NT2/D1 (cell line): ENCODE data around the gene CD48.

Experiments used
- DNase-seq: peaks from one replicate; pipeline ENCODE4 v3.0.0-alpha.2; 2011; ENCODE audit warnings: low read depth, low spot score
- H3K27me3 ChIP-seq: 2 replicates; pipeline ENCODE4 v1.6.0; 2011; ENCODE audit warnings: mild to moderate bottlenecking; ENCODE audit not compliant: insufficient read length, insufficient read depth
- H3K36me3 ChIP-seq: 2 replicates; pipeline ENCODE4 v1.6.1; 2011; ENCODE audit warnings: mild to moderate bottlenecking, low read length, mixed read lengths; ENCODE audit not compliant: insufficient read depth, insufficient read length
- H3K4me1 ChIP-seq: 2 replicates; pipeline ENCODE4 v1.5.1; 2011; ENCODE audit not compliant: insufficient read depth, insufficient read length
- H3K4me3 ChIP-seq: 2 replicates; pipeline ENCODE4 v1.5.1; 2011; ENCODE audit warnings: low read depth; ENCODE audit not compliant: insufficient read length
- H3K9ac ChIP-seq: 2 replicates; pipeline ENCODE4 v1.6.0; 2011; ENCODE audit warnings: low read depth; ENCODE audit not compliant: insufficient read length
- H3K9me3 ChIP-seq: 2 replicates; pipeline ENCODE4 v1.5.1; 2011; ENCODE audit warnings: mild to moderate bottlenecking, low read length; ENCODE audit not compliant: insufficient read depth
- SUZ12 ChIP-seq: IDR thresholded peaks from 2 replicates; pipeline ENCODE4 v1.6.1; 2011; ENCODE audit not compliant: insufficient read length, insufficient read depth; ENCODE audit errors: extremely low read depth
- YY1 ChIP-seq: IDR thresholded peaks from 2 replicates; pipeline ENCODE4 v1.6.1; 2011; ENCODE audit not compliant: insufficient read length, insufficient read depth
- ZNF274 ChIP-seq: IDR thresholded peaks from 2 replicates; pipeline ENCODE4 v1.6.1; 2011; ENCODE audit warnings: mild to moderate bottlenecking, low read depth, low read length

CD48 gene

GRCh38 chr1:160711276-160711601 lies 383 bp downstream of the CD48 start:
- H3K4me1 ChIP-seq, result no peaks in the 10 kb centered on the region
- H3K4me3 ChIP-seq, result no peak overlapping the region
- no peaks in the 10 kb centered on the region for H3K9me3 ChIP-seq
- no peaks in the 10 kb centered on the region for H3K27me3 ChIP-seq
- H3K36me3 ChIP-seq, result no peaks in the 10 kb centered on the region
- H3K9ac ChIP-seq, result no peak overlapping the region
- no peak for TF ChIP-seq YY1
- no peak for TF ChIP-seq SUZ12
- TF ChIP-seq ZNF274, result no peak
- no peak for DNase-seq

GRCh38 chr1:160710517-160711252 lies 937 bp downstream of the CD48 start:
- Histone ChIP-seq H3K9me3 (no peaks in the 10 kb centered on the region), H3K9ac (no peak overlapping the region), H3K4me1 (no peaks in the 10 kb centered on the region), H3K36me3 (no peaks in the 10 kb centered on the region), H3K4me3 (no peak overlapping the region), H3K27me3 (no peaks in the 10 kb centered on the region)
- no peak for DNase-seq
- TF ChIP-seq YY1, result no peak
- TF ChIP-seq ZNF274, result no peak
- TF ChIP-seq SUZ12, result no peak

- TF ChIP-seq ZNF274 (no peak), YY1 (no peak), SUZ12 (no peak)
- H3K36me3 ChIP-seq, result no peaks in the 10 kb centered on the region
- H3K9me3 ChIP-seq, result no peaks in the 10 kb centered on the region
- H3K9ac ChIP-seq, result no peak overlapping the region
- H3K4me3 ChIP-seq, result no peak overlapping the region
- no peaks in the 10 kb centered on the region for H3K27me3 ChIP-seq
- DNase-seq, result no peak
- H3K4me1 ChIP-seq, result no peaks in the 10 kb centered on the region
Observed at GRCh38 chr1:160709715-160710114, 1.9 kb downstream of the CD48 start.

GRCh38 chr1:160708801-160709200 lies 2.8 kb downstream of the CD48 start:
- Histone ChIP-seq H3K27me3 (no peaks in the 10 kb centered on the region), H3K4me3 (no peak overlapping the region), H3K9me3 (no peaks in the 10 kb centered on the region), H3K9ac (no peak overlapping the region), H3K4me1 (no peaks in the 10 kb centered on the region), H3K36me3 (no peaks in the 10 kb centered on the region)
- no peak for TF ChIP-seq YY1
- no peak for TF ChIP-seq ZNF274
- no peak for TF ChIP-seq SUZ12
- no peak for DNase-seq

- DNase-seq, result no peak
- Histone ChIP-seq H3K9me3 (no peaks in the 10 kb centered on the region), H3K36me3 (no peaks in the 10 kb centered on the region), H3K27me3 (no peaks in the 10 kb centered on the region), H3K4me1 (no peaks in the 10 kb centered on the region), H3K9ac (no peak overlapping the region), H3K4me3 (no peak overlapping the region)
- TF ChIP-seq ZNF274 (no peak), SUZ12 (no peak), YY1 (no peak)
Observed at GRCh38 chr1:160708118-160708517, 3.5 kb downstream of the CD48 start.

GRCh38 chr1:160707236-160708064 lies 4.2 kb downstream of the CD48 start:
- TF ChIP-seq SUZ12, result no peak
- TF ChIP-seq ZNF274, result no peak
- TF ChIP-seq YY1, result no peak
- no peak for DNase-seq
- Histone ChIP-seq H3K4me3 (no peak overlapping the region), H3K4me1 (no peaks in the 10 kb centered on the region), H3K9me3 (no peaks in the 10 kb centered on the region), H3K36me3 (no peaks in the 10 kb centered on the region), H3K9ac (no peak overlapping the region), H3K27me3 (no peaks in the 10 kb centered on the region)

GRCh38 chr1:160706526-160707235 lies 4.9 kb downstream of the CD48 start:
- no peak overlapping the region for H3K9ac ChIP-seq

More at GRCh38 chr1:160706526-160707235, 4.9 kb downstream of the CD48 start:
- Histone ChIP-seq H3K4me3 (no peak overlapping the region), H3K9me3 (no peaks in the 10 kb centered on the region), H3K4me1 (no peaks in the 10 kb centered on the region), H3K36me3 (no peaks in the 10 kb centered on the region), H3K27me3 (no peaks in the 10 kb centered on the region)
- DNase-seq, result no peak
- TF ChIP-seq ZNF274 (no peak), YY1 (no peak), SUZ12 (no peak)
